Adrenal gland (tissue), 5 donors: ENCODE results near the gene GGT5.

ENCODE experiments used
- CTCF ChIP-seq, 6 experiments: fragments of 450-650 bp in 4 of 6; fragments of 200-600 bp in 2 of 6; sonication (generic) in 1 of 6; IDR thresholded peaks; 1 replicate in 5 of 6; 2 replicates in 1 of 6; pipeline versions ENCODE4 v1.5.1 to v1.8.0; 2016 to 2021; ENCODE audit warnings: antibody characterized with exemption in 6 of 6, mild to moderate bottlenecking in 2 of 6, moderate library complexity in 1 of 6
- POLR2A ChIP-seq, 2 donors: fragments of 450-650 bp; IDR thresholded peaks; one replicate each; pipeline ENCODE4 v1.6.1; 2017; ENCODE audit warnings: antibody characterized with exemption in 2 of 2, mild to moderate bottlenecking in 2 of 2, moderate library complexity in 1 of 2
- donor health status: DM: no; HTN: no; CAD: no.

- TF ChIP-seq CTCF (IDR thresholded peaks at IDR 0.05) (no peak), POLR2A (IDR thresholded peaks at IDR 0.05) (no peak)
Measured at GRCh38 chr22:24289741-24290163, 44.9 kb upstream of the GGT5 start.
